Measurements from ENCODE around the gene DUSP8.
"Not testable (repeated sequence)": the region's sequence is repeated elsewhere in the genome, so short reads cannot be mapped to it uniquely, and the experiment has no call there.

The DUSP8 gene

DNA sequence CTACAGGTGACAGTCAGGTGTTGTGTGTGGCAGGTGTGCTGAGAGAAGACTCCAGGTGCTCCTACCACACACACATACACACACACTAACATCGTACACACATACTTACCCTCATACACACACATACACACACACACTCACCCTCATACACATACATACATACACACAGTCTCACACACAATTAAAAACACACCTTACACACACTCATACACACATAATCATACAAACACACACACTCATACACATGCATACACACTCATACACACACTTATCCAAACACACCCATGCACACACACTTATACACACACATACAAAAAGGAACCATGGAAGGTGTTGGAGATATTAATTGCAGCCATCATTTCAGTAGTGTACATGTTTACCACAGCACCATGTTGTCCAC lies 31.6 kb upstream of the DUSP8 start:
- no peak overlapping the region for H3K9ac ChIP-seq (ENCODE audit: low read length in 5 of 5)
- H3K9me3 ChIP-seq (ENCODE audit: control insufficient read depth in 5 of 5, low read length in 5 of 5) = no peaks in the 10 kb centered on the region
- no peaks in the 10 kb centered on the region for H3K4me1 ChIP-seq (ENCODE audit: control insufficient read depth in 5 of 5, insufficient read depth in 5 of 5, low read length in 5 of 5)
- no peak overlapping the region for H3K4me3 ChIP-seq (ENCODE audit: low read depth in 1 of 5, low read length in 5 of 5)
- H3K27me3 ChIP-seq (ENCODE audit: control insufficient read depth in 5 of 5, insufficient read depth in 4 of 5, low read length in 5 of 5) = peaks cover 0 to 21% (median 14%) of the 10 kb centered on the region in 5 donors
- H3K27ac ChIP-seq (ENCODE audit: low read depth, low read length) = no peak overlapping the region
- H3K36me3 ChIP-seq (ENCODE audit: control insufficient read depth in 5 of 5, insufficient read depth in 5 of 5, low read length in 5 of 5) = no peaks in the 10 kb centered on the region

DNA sequence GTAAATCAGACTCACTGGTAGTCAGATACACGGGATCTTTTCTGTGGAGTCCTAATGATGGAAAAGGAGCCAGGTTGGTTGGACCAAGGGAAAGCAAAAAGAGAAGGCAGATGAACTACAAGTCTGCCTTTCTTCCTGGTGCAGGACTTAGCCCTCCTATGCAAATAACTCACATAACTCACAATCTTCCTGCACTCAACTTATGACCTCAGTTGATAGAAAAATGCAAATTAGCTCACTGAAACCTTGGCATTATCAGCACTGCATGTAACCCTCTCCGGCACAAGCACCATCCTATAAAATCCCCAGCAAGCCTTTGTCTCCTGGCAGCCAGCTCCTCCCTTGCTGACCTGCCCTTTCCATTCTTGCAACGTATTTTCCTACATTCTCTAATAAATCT lies 29.6 kb upstream of the DUSP8 start:
- H3K36me3 ChIP-seq (ENCODE audit: control insufficient read depth in 5 of 5, insufficient read depth in 5 of 5, low read length in 5 of 5); H3K4me3 ChIP-seq (ENCODE audit: low read depth in 1 of 5, low read length in 5 of 5); H3K4me1 ChIP-seq (ENCODE audit: control insufficient read depth in 5 of 5, insufficient read depth in 5 of 5, low read length in 5 of 5); H3K9ac ChIP-seq (ENCODE audit: low read length in 5 of 5); H3K9me3 ChIP-seq (ENCODE audit: control insufficient read depth in 5 of 5, low read length in 5 of 5); H3K27ac ChIP-seq (ENCODE audit: low read depth, low read length): not testable (repeated sequence)
- peaks cover 4 to 23% (median 15%) of the 10 kb centered on the region in 5 donors for H3K27me3 ChIP-seq (ENCODE audit: control insufficient read depth in 5 of 5, insufficient read depth in 4 of 5, low read length in 5 of 5)

DNA sequence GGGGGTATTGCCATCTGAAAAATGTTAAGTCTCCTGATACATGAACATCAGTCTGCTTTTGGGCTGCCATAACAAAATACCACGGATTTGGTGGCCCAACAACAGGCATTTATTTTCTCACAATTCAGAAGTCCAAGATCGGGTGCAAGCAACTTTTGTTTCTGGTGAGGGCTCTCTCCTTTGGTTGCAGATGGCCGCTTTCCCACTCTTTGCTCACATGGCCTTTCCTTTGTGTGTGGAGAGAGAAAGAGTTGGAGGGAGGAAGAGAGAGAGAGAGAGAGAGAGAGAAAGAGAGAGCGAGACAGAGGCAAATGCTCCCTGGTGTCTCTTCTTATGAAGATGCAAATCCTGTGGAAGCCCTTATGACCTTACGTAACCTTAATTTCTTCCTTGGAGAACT lies 28.6 kb upstream of the DUSP8 start:
- Histone ChIP-seq H3K27me3 (ENCODE audit: control insufficient read depth in 5 of 5, insufficient read depth in 4 of 5, low read length in 5 of 5) (peaks cover 4 to 26% (median 13%) of the 10 kb centered on the region in 5 donors), H3K36me3 (ENCODE audit: control insufficient read depth in 5 of 5, insufficient read depth in 5 of 5, low read length in 5 of 5) (no peaks in the 10 kb centered on the region), H3K4me3 (ENCODE audit: low read depth in 1 of 5, low read length in 5 of 5) (no peak overlapping the region), H3K27ac (ENCODE audit: low read depth, low read length) (no peak overlapping the region), H3K9ac (ENCODE audit: low read length in 5 of 5) (no peak overlapping the region), H3K4me1 (ENCODE audit: control insufficient read depth in 5 of 5, insufficient read depth in 5 of 5, low read length in 5 of 5) (peaks cover 0 to 15% (median 0%) of the 10 kb centered on the region in 5 donors), H3K9me3 (ENCODE audit: control insufficient read depth in 5 of 5, low read length in 5 of 5) (no peaks in the 10 kb centered on the region)

DNA sequence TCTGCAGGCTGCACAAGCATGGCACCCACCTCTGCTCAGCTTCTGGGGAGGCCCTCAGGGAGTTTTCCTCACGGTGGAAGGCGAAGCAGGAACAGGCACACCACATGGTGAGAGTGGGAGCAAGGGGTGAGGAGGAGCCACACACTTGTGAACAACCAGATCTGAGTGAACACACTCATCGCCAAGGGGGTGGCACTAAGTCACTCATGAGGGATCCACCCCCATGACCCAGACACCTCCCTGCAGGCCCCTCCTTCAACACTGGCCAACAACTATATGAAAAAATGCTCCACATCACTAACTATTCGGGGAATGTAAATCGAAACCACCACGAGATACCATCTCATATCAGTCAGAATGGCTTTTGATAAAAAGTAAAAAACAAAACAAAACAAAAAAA lies 26.7 kb upstream of the DUSP8 start:
- Histone ChIP-seq H3K9me3 (ENCODE audit: control insufficient read depth in 5 of 5, low read length in 5 of 5) (no peaks in the 10 kb centered on the region), H3K27me3 (ENCODE audit: control insufficient read depth in 5 of 5, insufficient read depth in 4 of 5, low read length in 5 of 5) (peaks cover 4 to 14% (median 11%) of the 10 kb centered on the region in 5 donors), H3K4me1 (ENCODE audit: control insufficient read depth in 5 of 5, insufficient read depth in 5 of 5, low read length in 5 of 5) (peaks cover 0 to 15% (median 0%) of the 10 kb centered on the region in 5 donors), H3K4me3 (ENCODE audit: low read depth in 1 of 5, low read length in 5 of 5) (no peak overlapping the region), H3K27ac (ENCODE audit: low read depth, low read length) (no peak overlapping the region), H3K36me3 (ENCODE audit: control insufficient read depth in 5 of 5, insufficient read depth in 5 of 5, low read length in 5 of 5) (no peaks in the 10 kb centered on the region), H3K9ac (ENCODE audit: low read length in 5 of 5) (no peak overlapping the region)

DNA sequence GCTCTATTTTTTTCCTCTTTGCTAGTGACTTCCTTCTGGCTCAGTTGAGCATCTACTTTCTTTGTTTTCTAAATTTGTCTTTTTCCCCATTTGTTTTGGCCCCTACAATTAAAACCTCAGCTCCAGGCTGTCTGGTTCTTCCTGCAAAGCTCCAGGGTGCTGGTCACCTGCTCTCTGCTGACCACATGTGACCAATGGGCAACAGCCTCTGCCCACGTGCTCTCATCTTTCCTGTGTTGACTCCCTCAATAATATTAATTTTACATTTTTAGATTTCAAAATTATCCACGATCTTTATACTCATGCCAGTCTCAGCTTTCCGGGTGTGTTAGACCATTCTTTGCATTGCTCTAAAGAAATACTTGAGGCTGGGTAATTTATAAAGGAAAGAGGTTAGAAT lies 26.3 kb upstream of the DUSP8 start:
- not testable (repeated sequence) for H3K4me3 ChIP-seq (ENCODE audit: low read depth in 1 of 5, low read length in 5 of 5); H3K36me3 ChIP-seq (ENCODE audit: control insufficient read depth in 5 of 5, insufficient read depth in 5 of 5, low read length in 5 of 5); H3K9me3 ChIP-seq (ENCODE audit: control insufficient read depth in 5 of 5, low read length in 5 of 5); H3K9ac ChIP-seq (ENCODE audit: low read length in 5 of 5); H3K27ac ChIP-seq (ENCODE audit: low read depth, low read length)
- peaks cover 4 to 18% (median 12%) of the 10 kb centered on the region in 5 donors for H3K27me3 ChIP-seq (ENCODE audit: control insufficient read depth in 5 of 5, insufficient read depth in 4 of 5, low read length in 5 of 5)
- H3K4me1 ChIP-seq (ENCODE audit: control insufficient read depth in 5 of 5, insufficient read depth in 5 of 5, low read length in 5 of 5) = peaks cover 0 to 15% (median 0%) of the 10 kb centered on the region in 5 donors

DNA sequence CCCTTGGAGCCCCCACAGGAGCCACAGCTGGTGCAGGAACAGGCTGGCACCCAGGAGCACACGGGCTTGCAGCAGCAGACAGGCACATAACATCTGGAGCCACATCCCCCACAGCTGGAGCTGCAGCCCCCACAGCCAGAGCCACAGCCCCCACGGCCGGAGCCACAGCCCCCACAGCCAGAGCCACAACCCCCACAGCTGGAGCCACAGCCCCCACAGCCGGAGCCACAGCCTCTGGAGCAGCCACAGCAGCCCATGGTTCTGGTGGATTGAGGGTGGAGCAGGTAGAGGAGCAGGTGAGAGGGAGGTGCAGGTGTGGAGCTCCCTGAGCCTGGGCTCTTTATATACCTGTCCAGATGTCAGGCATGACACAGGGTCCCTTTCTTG lies 25.9 kb upstream of the DUSP8 start, which contains the start of gene KRTAP5-2:
TSS of gene KRTAP5-2 (minus strand) at position 301 of the 387 bp plus-strand sequence. CDS start at position 257, 44 bp downstream.
- Histone ChIP-seq H3K4me1 (ENCODE audit: control insufficient read depth in 5 of 5, insufficient read depth in 5 of 5, low read length in 5 of 5) (peaks cover 0 to 15% (median 0%) of the 10 kb centered on the region in 5 donors), H3K4me3 (ENCODE audit: low read depth in 1 of 5, low read length in 5 of 5) (no peak within 1 kb of the TSS), H3K27me3 (ENCODE audit: control insufficient read depth in 5 of 5, insufficient read depth in 4 of 5, low read length in 5 of 5) (peaks cover 4 to 20% (median 12%) of the 10 kb centered on the region in 5 donors), H3K36me3 (ENCODE audit: control insufficient read depth in 5 of 5, insufficient read depth in 5 of 5, low read length in 5 of 5) (no peaks in the 10 kb centered on the region), H3K9me3 (ENCODE audit: control insufficient read depth in 5 of 5, low read length in 5 of 5) (no peaks in the 10 kb centered on the region), H3K27ac (ENCODE audit: low read depth, low read length) (no peak within 1 kb of the TSS), H3K9ac (ENCODE audit: low read length in 5 of 5) (no peak within 1 kb of the TSS)

DNA sequence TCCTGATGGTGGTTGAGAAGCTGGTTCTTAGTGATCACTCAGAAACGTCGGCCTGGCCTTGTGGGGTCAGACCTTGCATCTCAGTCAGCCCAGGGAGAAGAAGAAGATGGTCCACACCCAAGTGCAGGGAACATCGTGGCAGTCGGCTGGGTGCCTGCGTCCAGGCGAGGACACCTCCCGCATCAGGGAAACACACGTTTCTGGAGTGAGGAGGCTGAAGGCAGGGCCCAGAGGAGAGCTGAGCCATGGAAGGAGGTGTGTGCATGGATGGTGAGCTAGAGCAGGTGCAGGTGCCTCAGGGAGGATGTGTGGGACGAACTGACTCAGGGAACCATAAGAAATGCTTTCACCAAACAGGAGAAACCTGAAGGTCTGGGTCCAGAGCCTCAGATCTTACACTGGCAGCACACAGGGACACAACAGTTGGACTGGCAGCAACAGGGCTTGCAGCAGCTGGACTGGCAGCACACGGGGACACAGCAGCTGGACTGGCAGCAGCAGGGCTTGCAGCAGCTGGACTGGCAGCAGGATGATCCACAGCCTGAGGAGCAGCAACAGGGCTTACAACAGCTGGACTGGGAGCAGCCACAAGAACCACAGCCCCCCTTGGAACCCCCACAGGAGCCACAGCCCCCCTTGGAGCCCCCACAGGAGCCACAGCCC lies 25.4 kb upstream of the DUSP8 start:
- H3K36me3 ChIP-seq (ENCODE audit: control insufficient read depth in 5 of 5, insufficient read depth in 5 of 5, low read length in 5 of 5) = no peaks in the 10 kb centered on the region
- H3K9me3 ChIP-seq (ENCODE audit: control insufficient read depth in 5 of 5, low read length in 5 of 5) = no peaks in the 10 kb centered on the region
- H3K4me3 ChIP-seq (ENCODE audit: low read depth in 1 of 5, low read length in 5 of 5) = no peak overlapping the region
- no peak overlapping the region for H3K27ac ChIP-seq (ENCODE audit: low read depth, low read length)
- peaks cover 0 to 15% (median 0%) of the 10 kb centered on the region in 5 donors for H3K4me1 ChIP-seq (ENCODE audit: control insufficient read depth in 5 of 5, insufficient read depth in 5 of 5, low read length in 5 of 5)
- H3K9ac ChIP-seq (ENCODE audit: low read length in 5 of 5) = no peak overlapping the region
- H3K27me3 ChIP-seq (ENCODE audit: control insufficient read depth in 5 of 5, insufficient read depth in 4 of 5, low read length in 5 of 5) = peaks cover 4 to 20% (median 12%) of the 10 kb centered on the region in 5 donors

DNA sequence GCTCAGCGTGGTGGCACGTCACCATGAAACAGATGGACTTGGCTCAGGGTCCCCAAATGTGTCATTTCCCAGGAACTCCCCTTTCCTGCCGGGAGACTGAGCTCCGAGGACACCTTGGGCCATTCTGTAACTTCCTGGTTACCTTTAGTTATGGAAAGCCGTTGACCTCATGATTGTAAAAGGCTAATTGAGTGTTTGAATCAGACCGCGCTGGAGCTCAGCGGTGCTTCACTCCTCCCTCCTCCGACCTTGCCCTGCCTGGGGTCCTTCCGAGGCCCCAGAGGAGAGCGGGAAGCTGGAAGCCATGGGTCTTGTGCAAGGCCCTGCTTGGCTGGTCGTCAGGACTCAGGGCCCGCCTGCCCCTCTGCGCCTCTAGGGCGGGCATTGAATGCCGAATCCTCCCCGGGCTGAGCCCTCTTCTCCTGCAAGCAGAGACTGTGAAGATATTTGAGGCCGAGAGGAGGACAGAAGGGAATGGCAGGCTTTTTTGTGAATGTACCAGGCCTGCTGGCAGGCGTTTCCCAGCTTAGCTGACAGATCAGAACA lies 24.6 kb upstream of the DUSP8 start:
- peaks cover 0 to 15% (median 0%) of the 10 kb centered on the region in 5 donors for H3K4me1 ChIP-seq (ENCODE audit: control insufficient read depth in 5 of 5, insufficient read depth in 5 of 5, low read length in 5 of 5)
- H3K9me3 ChIP-seq (ENCODE audit: control insufficient read depth in 5 of 5, low read length in 5 of 5); H3K27ac ChIP-seq (ENCODE audit: low read depth, low read length); H3K9ac ChIP-seq (ENCODE audit: low read length in 5 of 5); H3K36me3 ChIP-seq (ENCODE audit: control insufficient read depth in 5 of 5, insufficient read depth in 5 of 5, low read length in 5 of 5); H3K4me3 ChIP-seq (ENCODE audit: low read depth in 1 of 5, low read length in 5 of 5): not testable (repeated sequence)
- peaks cover 4 to 20% (median 12%) of the 10 kb centered on the region in 5 donors for H3K27me3 ChIP-seq (ENCODE audit: control insufficient read depth in 5 of 5, insufficient read depth in 4 of 5, low read length in 5 of 5)

DNA sequence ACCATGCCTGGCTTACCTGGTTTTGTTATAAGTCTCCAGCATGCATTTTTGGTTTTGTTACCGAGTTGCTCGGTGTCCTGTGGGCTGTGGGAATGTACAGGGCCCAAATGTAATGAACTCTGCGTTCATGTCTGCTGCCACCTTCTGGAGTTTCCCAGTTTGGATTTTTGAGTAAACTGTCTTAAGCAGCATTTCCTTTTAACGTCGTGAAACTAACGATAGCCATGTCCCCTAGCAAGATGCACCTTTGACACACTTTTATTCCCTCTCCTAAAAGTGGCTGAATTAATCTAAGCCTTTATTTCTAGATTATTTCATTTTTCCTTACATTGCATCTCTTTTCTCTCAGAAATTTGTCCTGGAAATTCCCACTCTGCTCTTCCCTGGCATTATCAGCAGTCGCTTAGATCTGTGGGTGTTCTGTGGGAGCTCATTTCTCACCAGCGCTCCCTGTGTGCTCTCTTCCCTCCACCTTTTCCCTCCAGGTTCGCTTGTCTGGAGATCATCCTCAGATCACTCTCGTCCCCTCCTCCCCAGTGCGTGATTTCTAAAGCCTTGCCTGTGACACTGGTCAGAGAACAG lies 24.0 kb upstream of the DUSP8 start:
- H3K4me3 ChIP-seq (ENCODE audit: low read depth in 1 of 5, low read length in 5 of 5); H3K36me3 ChIP-seq (ENCODE audit: control insufficient read depth in 5 of 5, insufficient read depth in 5 of 5, low read length in 5 of 5); H3K9me3 ChIP-seq (ENCODE audit: control insufficient read depth in 5 of 5, low read length in 5 of 5); H3K9ac ChIP-seq (ENCODE audit: low read length in 5 of 5); H3K27ac ChIP-seq (ENCODE audit: low read depth, low read length): not testable (repeated sequence)
- peaks cover 4 to 20% (median 12%) of the 10 kb centered on the region in 5 donors for H3K27me3 ChIP-seq (ENCODE audit: control insufficient read depth in 5 of 5, insufficient read depth in 4 of 5, low read length in 5 of 5)
- H3K4me1 ChIP-seq (ENCODE audit: control insufficient read depth in 5 of 5, insufficient read depth in 5 of 5, low read length in 5 of 5) = peaks cover 0 to 15% (median 0%) of the 10 kb centered on the region in 5 donors

DNA sequence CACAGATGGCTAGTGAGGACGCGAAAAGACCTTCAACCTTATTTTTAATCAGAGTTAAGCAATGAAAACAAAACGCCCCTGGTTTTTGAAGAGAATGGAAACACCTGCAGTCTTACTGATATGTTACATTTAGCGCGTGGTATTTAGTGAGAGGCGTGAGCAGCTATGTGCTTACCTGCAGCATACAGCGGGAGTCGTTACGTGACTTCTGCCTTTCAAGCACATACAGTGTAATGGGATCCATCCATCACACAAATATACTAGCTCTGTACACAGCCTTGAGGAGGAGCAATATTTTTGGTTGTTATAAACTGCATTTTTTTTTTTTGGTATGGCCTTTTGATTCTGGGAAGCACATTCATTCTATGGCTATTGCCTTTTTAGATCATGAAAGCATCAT lies 20.6 kb upstream of the DUSP8 start:
- H3K4me3 ChIP-seq (ENCODE audit: low read depth in 1 of 5, low read length in 5 of 5) = no peak overlapping the region
- no peaks in the 10 kb centered on the region for H3K36me3 ChIP-seq (ENCODE audit: control insufficient read depth in 5 of 5, insufficient read depth in 5 of 5, low read length in 5 of 5)
- H3K9ac ChIP-seq (ENCODE audit: low read length in 5 of 5) = no peak overlapping the region
- peaks cover 0 to 25% (median 5%) of the 10 kb centered on the region in 5 donors for H3K4me1 ChIP-seq (ENCODE audit: control insufficient read depth in 5 of 5, insufficient read depth in 5 of 5, low read length in 5 of 5)
- no peaks in the 10 kb centered on the region for H3K9me3 ChIP-seq (ENCODE audit: control insufficient read depth in 5 of 5, low read length in 5 of 5)
- peaks cover 4 to 19% (median 13%) of the 10 kb centered on the region in 5 donors for H3K27me3 ChIP-seq (ENCODE audit: control insufficient read depth in 5 of 5, insufficient read depth in 4 of 5, low read length in 5 of 5)
- H3K27ac ChIP-seq (ENCODE audit: low read depth, low read length) = no peak overlapping the region

Measured in subcutaneous abdominal adipose tissue (tissue), 5 donors.